Neural cell (in vitro differentiated cells): ENCODE results near the gene CA14.
"Not testable (repeated sequence)": the region's sequence is repeated elsewhere in the genome, so short reads cannot be mapped to it uniquely, and the experiment has no call there.

Source experiments
- EZH2 ChIP-seq: fragments of 200-600, 300-800 bp; shearing (Covaris generic), sonication (generic); IDR thresholded peaks from 2 replicates; pipeline ENCODE4 v1.6.1; 2014; ENCODE audit warnings: antibody characterized with exemption, low read length, borderline replicate concordance, mild to moderate bottlenecking; ENCODE audit not compliant: insufficient read depth, poor library complexity, severe bottlenecking
- POLR2AphosphoS5 ChIP-seq: IDR thresholded peaks from 2 replicates; pipeline ENCODE4 v1.6.1; 2012
- SMC3 ChIP-seq: fragments of 450-650 bp; conservative IDR thresholded peaks from 2 replicates; pipeline ENCODE4 v1.6.1; 2014; ENCODE audit warnings: antibody characterized with exemption, mild to moderate bottlenecking, moderate library complexity; ENCODE audit not compliant: poor library complexity
- TF ChIP-seq, protein P1 (sequence below): fragments of 450-650 bp; IDR thresholded peaks from 2 replicates; pipeline ENCODE4 v1.5.1; 2014; ENCODE audit warnings: antibody characterized with exemption, mild to moderate bottlenecking, moderate library complexity; ENCODE audit not compliant: poor library complexity, severe bottlenecking
- TF ChIP-seq, protein P2 (sequence below): IDR thresholded peaks from 2 replicates; pipeline ENCODE4 v1.6.1; 2012; ENCODE audit warnings: borderline replicate concordance

DNA sequence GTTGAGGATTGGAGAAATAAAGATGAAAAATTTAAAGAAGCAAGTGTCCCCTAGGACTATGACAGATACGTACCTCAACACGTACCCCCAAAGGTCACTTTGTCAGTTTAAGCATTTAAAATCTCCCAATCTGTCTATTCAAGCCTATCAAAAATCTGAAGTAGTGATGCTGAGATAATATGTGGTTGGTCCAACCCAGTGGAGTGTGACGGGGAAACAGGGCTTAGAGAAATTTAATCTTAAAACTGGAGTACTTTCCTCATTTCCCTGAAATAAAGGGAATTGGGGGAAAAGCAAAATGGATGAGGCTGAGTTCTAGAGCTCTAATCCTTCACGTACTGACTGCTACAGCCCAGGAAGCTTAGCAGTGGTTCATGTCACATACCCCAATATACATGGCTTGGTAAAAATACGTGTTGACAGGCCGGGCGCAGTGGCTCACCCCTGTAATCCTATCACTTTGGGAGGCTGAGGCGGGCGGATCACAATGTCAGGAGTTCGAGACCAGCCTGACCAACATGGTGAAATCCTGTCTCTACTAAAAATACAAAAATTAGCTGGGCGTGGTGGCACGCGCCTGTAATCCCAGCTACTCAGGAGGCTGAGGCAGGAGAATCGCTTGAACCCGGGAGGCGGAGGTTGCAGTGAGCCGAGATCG is 43.3 kb upstream of the CA14 start:
- TF ChIP-seq, protein P1, sequence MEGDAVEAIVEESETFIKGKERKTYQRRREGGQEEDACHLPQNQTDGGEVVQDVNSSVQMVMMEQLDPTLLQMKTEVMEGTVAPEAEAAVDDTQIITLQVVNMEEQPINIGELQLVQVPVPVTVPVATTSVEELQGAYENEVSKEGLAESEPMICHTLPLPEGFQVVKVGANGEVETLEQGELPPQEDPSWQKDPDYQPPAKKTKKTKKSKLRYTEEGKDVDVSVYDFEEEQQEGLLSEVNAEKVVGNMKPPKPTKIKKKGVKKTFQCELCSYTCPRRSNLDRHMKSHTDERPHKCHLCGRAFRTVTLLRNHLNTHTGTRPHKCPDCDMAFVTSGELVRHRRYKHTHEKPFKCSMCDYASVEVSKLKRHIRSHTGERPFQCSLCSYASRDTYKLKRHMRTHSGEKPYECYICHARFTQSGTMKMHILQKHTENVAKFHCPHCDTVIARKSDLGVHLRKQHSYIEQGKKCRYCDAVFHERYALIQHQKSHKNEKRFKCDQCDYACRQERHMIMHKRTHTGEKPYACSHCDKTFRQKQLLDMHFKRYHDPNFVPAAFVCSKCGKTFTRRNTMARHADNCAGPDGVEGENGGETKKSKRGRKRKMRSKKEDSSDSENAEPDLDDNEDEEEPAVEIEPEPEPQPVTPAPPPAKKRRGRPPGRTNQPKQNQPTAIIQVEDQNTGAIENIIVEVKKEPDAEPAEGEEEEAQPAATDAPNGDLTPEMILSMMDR: peak; percentile 11
- TF ChIP-seq SMC3, EZH2, POLR2AphosphoS5: not testable (repeated sequence)
- TF ChIP-seq, protein P2, sequence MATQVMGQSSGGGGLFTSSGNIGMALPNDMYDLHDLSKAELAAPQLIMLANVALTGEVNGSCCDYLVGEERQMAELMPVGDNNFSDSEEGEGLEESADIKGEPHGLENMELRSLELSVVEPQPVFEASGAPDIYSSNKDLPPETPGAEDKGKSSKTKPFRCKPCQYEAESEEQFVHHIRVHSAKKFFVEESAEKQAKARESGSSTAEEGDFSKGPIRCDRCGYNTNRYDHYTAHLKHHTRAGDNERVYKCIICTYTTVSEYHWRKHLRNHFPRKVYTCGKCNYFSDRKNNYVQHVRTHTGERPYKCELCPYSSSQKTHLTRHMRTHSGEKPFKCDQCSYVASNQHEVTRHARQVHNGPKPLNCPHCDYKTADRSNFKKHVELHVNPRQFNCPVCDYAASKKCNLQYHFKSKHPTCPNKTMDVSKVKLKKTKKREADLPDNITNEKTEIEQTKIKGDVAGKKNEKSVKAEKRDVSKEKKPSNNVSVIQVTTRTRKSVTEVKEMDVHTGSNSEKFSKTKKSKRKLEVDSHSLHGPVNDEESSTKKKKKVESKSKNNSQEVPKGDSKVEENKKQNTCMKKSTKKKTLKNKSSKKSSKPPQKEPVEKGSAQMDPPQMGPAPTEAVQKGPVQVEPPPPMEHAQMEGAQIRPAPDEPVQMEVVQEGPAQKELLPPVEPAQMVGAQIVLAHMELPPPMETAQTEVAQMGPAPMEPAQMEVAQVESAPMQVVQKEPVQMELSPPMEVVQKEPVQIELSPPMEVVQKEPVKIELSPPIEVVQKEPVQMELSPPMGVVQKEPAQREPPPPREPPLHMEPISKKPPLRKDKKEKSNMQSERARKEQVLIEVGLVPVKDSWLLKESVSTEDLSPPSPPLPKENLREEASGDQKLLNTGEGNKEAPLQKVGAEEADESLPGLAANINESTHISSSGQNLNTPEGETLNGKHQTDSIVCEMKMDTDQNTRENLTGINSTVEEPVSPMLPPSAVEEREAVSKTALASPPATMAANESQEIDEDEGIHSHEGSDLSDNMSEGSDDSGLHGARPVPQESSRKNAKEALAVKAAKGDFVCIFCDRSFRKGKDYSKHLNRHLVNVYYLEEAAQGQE: not testable (repeated sequence)
